Measurements from ENCODE around the gene CLDND2.
"Not testable (repeated sequence)": the region's sequence is repeated elsewhere in the genome, so short reads cannot be mapped to it uniquely, and the experiment has no call there.

Gene CLDND2, protein sequence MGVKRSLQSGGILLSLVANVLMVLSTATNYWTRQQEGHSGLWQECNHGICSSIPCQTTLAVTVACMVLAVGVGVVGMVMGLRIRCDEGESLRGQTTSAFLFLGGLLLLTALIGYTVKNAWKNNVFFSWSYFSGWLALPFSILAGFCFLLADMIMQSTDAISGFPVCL

GRCh38 chr19:51368366-51369282 is at the start of gene CLDND2:
Gene CLDND2 (minus strand): TSS chr19:51369003. CDS start chr19:51368577, 426 bp downstream.
- H3K9me3 ChIP-seq (ENCODE audit: low read length) = no peaks in the 10 kb centered on the region
- H3K27ac ChIP-seq (ENCODE audit: low read depth, low read length) = peak within 1 kb of the TSS; percentile 74
- H3K27me3 ChIP-seq (ENCODE audit: control insufficient read depth in 1 of 2, insufficient read depth in 2 of 2, low read length in 2 of 2) = no peaks in the 10 kb centered on the region
- H3K4me3 ChIP-seq (ENCODE audit: low read depth in 1 of 2, low read length in 2 of 2) = peak within 1 kb of the TSS; percentile 49 to 79
- H3K9ac ChIP-seq (ENCODE audit: low read length) = no peak within 1 kb of the TSS
- no peaks in the 10 kb centered on the region for H3K36me3 ChIP-seq (ENCODE audit: insufficient read depth, low read length)
- H3K4me1 ChIP-seq (ENCODE audit: insufficient read depth, low read length) = peaks cover 18% of the 10 kb centered on the region

- Histone ChIP-seq H3K27ac (ENCODE audit: low read depth, low read length) (no peak overlapping the region), H3K36me3 (ENCODE audit: insufficient read depth, low read length) (no peaks in the 10 kb centered on the region), H3K9me3 (ENCODE audit: low read length) (no peaks in the 10 kb centered on the region), H3K27me3 (ENCODE audit: control insufficient read depth in 1 of 2, insufficient read depth in 2 of 2, low read length in 2 of 2) (peaks cover 0 to 10% of the 10 kb centered on the region in 2 donors), H3K4me1 (ENCODE audit: insufficient read depth, low read length) (no peaks in the 10 kb centered on the region), H3K4me3 (ENCODE audit: low read depth in 1 of 2, low read length in 2 of 2) (no peak overlapping the region), H3K9ac (ENCODE audit: low read length) (no peak overlapping the region)
Observed at GRCh38 chr19:51417810-51418157, 49.0 kb upstream of the CLDND2 start.

DNA sequence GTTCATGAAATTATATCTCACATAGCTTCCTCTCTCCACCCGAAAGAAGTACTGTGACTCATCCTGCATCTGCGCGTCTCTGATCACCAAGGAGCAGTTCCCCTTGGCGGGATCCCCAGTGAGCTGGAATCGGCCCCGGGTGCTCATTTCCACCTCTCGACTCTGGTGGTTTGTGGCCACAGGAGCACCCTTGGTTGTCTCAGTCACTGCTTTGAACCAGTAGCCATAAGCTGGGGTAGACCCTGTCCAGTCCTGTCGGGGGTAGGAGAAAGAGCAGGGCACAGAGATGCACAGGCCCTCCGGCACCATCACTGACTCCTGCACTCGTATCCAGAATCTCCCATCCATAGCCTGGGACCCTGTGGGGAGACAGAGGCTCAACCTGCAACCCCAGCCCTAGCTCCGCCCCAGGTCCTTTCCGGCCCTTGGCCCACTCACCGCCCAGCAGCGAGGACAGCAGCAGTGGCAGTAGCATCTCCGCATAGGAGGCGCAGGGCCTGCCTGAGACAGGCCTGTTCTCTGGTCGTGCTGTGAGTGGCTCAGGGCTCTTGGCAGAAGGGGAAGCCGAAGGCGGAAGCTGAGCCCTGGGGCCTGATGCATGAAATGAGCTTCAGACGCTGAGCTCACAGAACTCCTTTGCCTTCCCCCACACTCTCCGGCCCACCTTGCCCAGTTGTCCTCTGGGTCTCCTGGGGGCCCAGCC is 48.5 kb upstream of the CLDND2 start, which contains the start of gene SIGLEC10:
Gene SIGLEC10 (minus strand): TSS at position 536 of the 703 bp plus-strand sequence. CDS start 61 bp downstream, at position 475.
- no peak within 1 kb of the TSS for H3K9ac ChIP-seq (ENCODE audit: low read length)
- no peak within 1 kb of the TSS for H3K4me3 ChIP-seq (ENCODE audit: low read depth in 1 of 2, low read length in 2 of 2)
- H3K36me3 ChIP-seq (ENCODE audit: insufficient read depth, low read length) = no peaks in the 10 kb centered on the region
- no peaks in the 10 kb centered on the region for H3K9me3 ChIP-seq (ENCODE audit: low read length)
- peaks cover 0 to 10% of the 10 kb centered on the region in 2 donors for H3K27me3 ChIP-seq (ENCODE audit: control insufficient read depth in 1 of 2, insufficient read depth in 2 of 2, low read length in 2 of 2)
- no peak within 1 kb of the TSS for H3K27ac ChIP-seq (ENCODE audit: low read depth, low read length)
- no peaks in the 10 kb centered on the region for H3K4me1 ChIP-seq (ENCODE audit: insufficient read depth, low read length)

GRCh38 chr19:51416422-51416821 is 47.6 kb upstream of the CLDND2 start:
- H3K4me1 ChIP-seq (ENCODE audit: insufficient read depth, low read length); H3K4me3 ChIP-seq (ENCODE audit: low read depth in 1 of 2, low read length in 2 of 2); H3K36me3 ChIP-seq (ENCODE audit: insufficient read depth, low read length); H3K9ac ChIP-seq (ENCODE audit: low read length); H3K9me3 ChIP-seq (ENCODE audit: low read length); H3K27ac ChIP-seq (ENCODE audit: low read depth, low read length); H3K27me3 ChIP-seq (ENCODE audit: control insufficient read depth in 1 of 2, insufficient read depth in 2 of 2, low read length in 2 of 2): not testable (repeated sequence)

- Histone ChIP-seq H3K9ac (ENCODE audit: low read length) (no peak overlapping the region), H3K9me3 (ENCODE audit: low read length) (no peaks in the 10 kb centered on the region), H3K4me1 (ENCODE audit: insufficient read depth, low read length) (no peaks in the 10 kb centered on the region), H3K4me3 (ENCODE audit: low read depth in 1 of 2, low read length in 2 of 2) (no peak overlapping the region), H3K27me3 (ENCODE audit: control insufficient read depth in 1 of 2, insufficient read depth in 2 of 2, low read length in 2 of 2) (peaks cover 0 to 4% of the 10 kb centered on the region in 2 donors), H3K27ac (ENCODE audit: low read depth, low read length) (no peak overlapping the region), H3K36me3 (ENCODE audit: insufficient read depth, low read length) (no peaks in the 10 kb centered on the region)
Observed at GRCh38 chr19:51415187-51415586, 46.4 kb upstream of the CLDND2 start.

DNA sequence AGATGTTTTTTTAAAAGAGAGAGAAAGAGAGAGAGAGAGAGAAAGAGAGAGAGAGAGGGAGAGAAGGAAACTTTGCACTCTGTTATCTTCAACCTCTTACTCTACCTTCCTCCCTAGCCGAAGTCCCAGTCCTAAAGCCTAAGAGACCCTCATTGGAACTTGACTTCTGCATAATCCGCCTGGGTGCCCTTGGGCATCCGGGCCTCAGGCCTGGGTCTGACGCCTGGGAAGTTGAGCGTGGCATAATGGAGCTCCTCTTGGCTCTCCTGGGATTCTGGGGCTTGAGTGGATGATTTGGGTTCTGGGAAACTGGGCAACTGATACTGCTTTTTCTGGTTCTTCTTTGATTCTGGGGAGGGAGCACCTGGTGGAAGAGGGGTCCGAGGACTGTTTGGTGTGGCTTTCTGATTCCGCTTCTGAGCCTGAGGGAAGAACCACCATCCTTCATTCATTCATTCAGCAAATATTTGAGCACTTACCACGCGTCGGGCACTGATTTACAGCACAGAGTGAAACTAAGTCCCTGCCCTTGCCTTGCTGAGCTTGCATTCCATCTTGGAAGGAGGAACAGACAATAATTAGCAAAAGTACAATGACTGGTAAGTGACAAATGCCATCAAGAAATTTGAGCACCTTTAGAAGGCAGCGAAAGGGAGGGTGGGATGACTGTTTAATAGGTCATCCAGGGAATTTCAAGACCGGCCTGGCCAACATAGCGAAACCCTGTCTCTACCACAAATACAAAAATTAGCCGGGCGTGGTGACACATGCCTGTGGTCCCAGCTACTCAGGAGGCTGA is 42.3 kb upstream of the CLDND2 start:
- Histone ChIP-seq H3K27me3 (ENCODE audit: control insufficient read depth in 1 of 2, insufficient read depth in 2 of 2, low read length in 2 of 2) (no peaks in the 10 kb centered on the region), H3K9me3 (ENCODE audit: low read length) (no peaks in the 10 kb centered on the region)

DNA sequence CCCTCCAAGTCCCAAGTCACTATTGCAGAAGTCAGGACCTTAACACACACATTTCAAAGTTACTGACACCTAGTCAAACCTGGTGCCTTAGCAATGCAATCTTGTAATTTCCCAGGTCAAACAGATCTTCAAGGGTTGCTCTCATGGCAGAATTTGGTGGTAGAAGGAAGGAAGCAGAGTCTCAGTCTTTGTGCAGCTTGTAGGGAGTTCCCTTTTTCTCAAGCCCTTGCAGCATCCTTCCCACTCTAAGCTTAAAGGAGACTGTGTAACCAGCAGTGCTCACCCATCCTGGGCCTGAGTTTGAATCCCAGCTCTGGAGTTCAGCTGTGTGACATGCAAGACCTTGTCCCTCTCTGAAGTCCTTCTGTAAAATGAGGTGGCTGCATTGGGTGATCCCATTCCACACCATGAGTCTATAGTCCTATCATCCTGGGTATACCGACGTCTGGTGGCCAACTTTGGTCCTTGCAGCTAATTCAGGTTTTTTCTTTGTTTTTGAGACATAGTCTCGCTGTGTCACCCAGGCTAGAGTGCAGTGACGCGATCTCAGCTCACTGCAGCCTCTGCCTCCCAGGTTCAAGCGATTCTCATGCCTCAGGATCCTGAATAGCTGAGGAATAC is 38.8 kb upstream of the CLDND2 start:
- H3K36me3 ChIP-seq (ENCODE audit: insufficient read depth, low read length) = no peaks in the 10 kb centered on the region
- H3K9ac ChIP-seq (ENCODE audit: low read length) = no peak overlapping the region
- H3K9me3 ChIP-seq (ENCODE audit: low read length) = no peaks in the 10 kb centered on the region
- H3K27me3 ChIP-seq (ENCODE audit: control insufficient read depth in 1 of 2, insufficient read depth in 2 of 2, low read length in 2 of 2) = peaks cover 0 to 4% of the 10 kb centered on the region in 2 donors
- no peak overlapping the region for H3K27ac ChIP-seq (ENCODE audit: low read depth, low read length)
- H3K4me3 ChIP-seq (ENCODE audit: low read depth in 1 of 2, low read length in 2 of 2) = no peak overlapping the region
- no peaks in the 10 kb centered on the region for H3K4me1 ChIP-seq (ENCODE audit: insufficient read depth, low read length)

More for the DNA sequence above, 42.3 kb upstream of the CLDND2 start:
- Histone ChIP-seq H3K9ac (ENCODE audit: low read length) (no peak overlapping the region), H3K4me1 (ENCODE audit: insufficient read depth, low read length) (no peaks in the 10 kb centered on the region), H3K36me3 (ENCODE audit: insufficient read depth, low read length) (no peaks in the 10 kb centered on the region), H3K27ac (ENCODE audit: low read depth, low read length) (no peak overlapping the region), H3K4me3 (ENCODE audit: low read depth in 1 of 2, low read length in 2 of 2) (no peak overlapping the region)

- H3K27me3 ChIP-seq (ENCODE audit: control insufficient read depth in 1 of 2, insufficient read depth in 2 of 2, low read length in 2 of 2) = peaks cover 0 to 4% of the 10 kb centered on the region in 2 donors
- H3K27ac ChIP-seq (ENCODE audit: low read depth, low read length) = no peak overlapping the region
- H3K9me3 ChIP-seq (ENCODE audit: low read length) = no peaks in the 10 kb centered on the region
- H3K9ac ChIP-seq (ENCODE audit: low read length) = no peak overlapping the region
- no peak overlapping the region for H3K4me3 ChIP-seq (ENCODE audit: low read depth in 1 of 2, low read length in 2 of 2)
- no peaks in the 10 kb centered on the region for H3K36me3 ChIP-seq (ENCODE audit: insufficient read depth, low read length)
- H3K4me1 ChIP-seq (ENCODE audit: insufficient read depth, low read length) = no peaks in the 10 kb centered on the region
Observed at GRCh38 chr19:51402117-51402516, 33.3 kb upstream of the CLDND2 start.

- not testable (repeated sequence) for H3K27me3 ChIP-seq (ENCODE audit: control insufficient read depth in 1 of 2, insufficient read depth in 2 of 2, low read length in 2 of 2); H3K36me3 ChIP-seq (ENCODE audit: insufficient read depth, low read length); H3K27ac ChIP-seq (ENCODE audit: low read depth, low read length); H3K9ac ChIP-seq (ENCODE audit: low read length); H3K4me1 ChIP-seq (ENCODE audit: insufficient read depth, low read length); H3K9me3 ChIP-seq (ENCODE audit: low read length); H3K4me3 ChIP-seq (ENCODE audit: low read depth in 1 of 2, low read length in 2 of 2)
Observed at GRCh38 chr19:51399936-51400335, 31.1 kb upstream of the CLDND2 start.

GRCh38 chr19:51399231-51399630 is 30.4 kb upstream of the CLDND2 start:
- Histone ChIP-seq H3K4me3 (ENCODE audit: low read depth in 1 of 2, low read length in 2 of 2) (no peak overlapping the region), H3K4me1 (ENCODE audit: insufficient read depth, low read length) (peaks cover 6% of the 10 kb centered on the region), H3K27ac (ENCODE audit: low read depth, low read length) (no peak overlapping the region), H3K9me3 (ENCODE audit: low read length) (no peaks in the 10 kb centered on the region), H3K9ac (ENCODE audit: low read length) (no peak overlapping the region), H3K36me3 (ENCODE audit: insufficient read depth, low read length) (no peaks in the 10 kb centered on the region), H3K27me3 (ENCODE audit: control insufficient read depth in 1 of 2, insufficient read depth in 2 of 2, low read length in 2 of 2) (no peaks in the 10 kb centered on the region)
